ENCODE measurements around the gene ZNF500.
"Not testable (repeated sequence)": the region's sequence is repeated elsewhere in the genome, so short reads cannot be mapped to it uniquely, and the experiment has no call there.

The ZNF500 gene

DNA sequence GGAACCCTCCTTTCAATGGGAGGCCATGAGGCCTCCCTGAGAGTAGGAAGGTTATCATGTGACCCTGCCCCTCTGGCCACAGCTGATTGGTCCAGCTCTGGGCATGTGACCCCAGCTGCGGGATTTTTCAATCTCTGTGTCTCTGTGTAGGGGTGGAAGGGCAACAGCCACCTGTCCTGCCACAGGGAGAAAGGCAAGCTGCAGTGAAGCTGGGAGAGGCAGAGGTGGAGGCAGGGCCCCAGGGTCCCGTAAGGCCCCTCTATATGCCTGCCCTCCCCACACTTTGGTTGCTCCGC, 21.7 kb downstream of the ZNF500 start:
- no peak for DNase-seq
- no peak for TF ChIP-seq CTCF (IDR thresholded peaks at IDR 0.05; ENCODE audit: low read depth, low read length, missing control alignments)
- Histone ChIP-seq H3K4me3 (ENCODE audit: low read depth, low read length) (no peak overlapping the region), H3K36me3 (replicated peaks) (peaks cover 5% of the 10 kb centered on the region), H3K27me3 (replicated peaks) (no peaks in the 10 kb centered on the region), H3K27ac (no peak overlapping the region)
- in situ Hi-C loops (cut with HindIII; ENCODE audit: low pct_ligation_motif_present, low sequenced_read_pairs) = no loop called here

- H3K4me3 ChIP-seq (ENCODE audit: low read depth, low read length) = no peak overlapping the region
- in situ Hi-C loops (cut with HindIII; ENCODE audit: low pct_ligation_motif_present, low sequenced_read_pairs) = no loop called here
- no peak for DNase-seq
- TF ChIP-seq CTCF (IDR thresholded peaks at IDR 0.05; ENCODE audit: low read depth, low read length, missing control alignments) = no peak
- H3K27ac ChIP-seq = no peak overlapping the region
- peaks cover 1% of the 10 kb centered on the region for H3K36me3 ChIP-seq (replicated peaks)
- no peaks in the 10 kb centered on the region for H3K27me3 ChIP-seq (replicated peaks)
These were observed 22.2 kb downstream of the ZNF500 start for GRCh38 chr16:4744555-4745273.

DNA sequence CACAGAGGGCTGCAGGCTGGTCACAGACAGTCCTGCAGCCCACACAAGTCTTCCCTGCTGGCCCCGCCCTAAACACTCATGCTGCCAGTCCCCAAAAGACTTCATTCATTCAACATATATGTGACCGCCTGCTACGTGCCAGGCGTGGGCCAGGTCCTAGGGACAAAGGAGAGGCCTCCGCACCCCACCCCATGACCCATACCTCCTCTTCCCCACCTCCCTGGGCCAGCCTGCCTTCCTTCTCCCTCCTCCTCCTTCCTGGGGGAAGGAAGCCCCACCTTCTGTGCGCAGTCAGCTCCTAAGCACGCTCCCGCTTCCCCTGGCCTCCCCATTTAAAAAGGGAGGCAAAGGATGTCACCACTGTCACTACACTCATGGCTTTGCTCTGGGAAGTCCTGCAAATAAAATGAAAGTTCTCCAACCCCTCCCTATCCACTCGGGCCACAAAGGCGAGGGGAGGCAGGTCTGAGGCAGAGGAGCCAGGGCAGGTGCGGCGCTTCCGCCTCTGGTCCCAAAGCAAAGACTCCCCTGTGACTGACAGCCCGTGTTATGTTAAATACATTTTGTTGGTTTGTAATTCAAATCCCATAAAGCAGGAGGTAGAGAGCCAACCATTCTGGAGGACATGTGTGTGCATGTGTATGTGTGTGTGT, 23.6 kb downstream of the ZNF500 start:
- no peak for DNase-seq
- in situ Hi-C loops (cut with HindIII; ENCODE audit: low pct_ligation_motif_present, low sequenced_read_pairs) = no loop called here
- no peak overlapping the region for H3K27ac ChIP-seq
- H3K27me3 ChIP-seq (replicated peaks) = no peaks in the 10 kb centered on the region
- H3K36me3 ChIP-seq (replicated peaks) = no peaks in the 10 kb centered on the region
- H3K4me3 ChIP-seq (ENCODE audit: low read depth, low read length) = no peak overlapping the region
- TF ChIP-seq CTCF (IDR thresholded peaks at IDR 0.05; ENCODE audit: low read depth, low read length, missing control alignments) = no peak

GRCh38 chr16:4738370-4738769, 28.6 kb downstream of the ZNF500 start:
- DNase-seq; H3K36me3 ChIP-seq (replicated peaks); H3K27me3 ChIP-seq (replicated peaks); in situ Hi-C loops (cut with HindIII; ENCODE audit: low pct_ligation_motif_present, low sequenced_read_pairs); H3K4me3 ChIP-seq (ENCODE audit: low read depth, low read length); H3K27ac ChIP-seq: not testable (repeated sequence)

- Histone ChIP-seq H3K4me3 (ENCODE audit: low read depth, low read length) (no peak overlapping the region), H3K27ac (no peak overlapping the region), H3K27me3 (replicated peaks) (no peaks in the 10 kb centered on the region), H3K36me3 (replicated peaks) (no peaks in the 10 kb centered on the region)
- in situ Hi-C loops (cut with HindIII; ENCODE audit: low pct_ligation_motif_present, low sequenced_read_pairs) = no loop called here
- TF ChIP-seq CTCF (IDR thresholded peaks at IDR 0.05; ENCODE audit: low read depth, low read length, missing control alignments) = no peak
- no peak for DNase-seq
These were observed 29.4 kb downstream of the ZNF500 start for GRCh38 chr16:4737545-4737944.

DNA sequence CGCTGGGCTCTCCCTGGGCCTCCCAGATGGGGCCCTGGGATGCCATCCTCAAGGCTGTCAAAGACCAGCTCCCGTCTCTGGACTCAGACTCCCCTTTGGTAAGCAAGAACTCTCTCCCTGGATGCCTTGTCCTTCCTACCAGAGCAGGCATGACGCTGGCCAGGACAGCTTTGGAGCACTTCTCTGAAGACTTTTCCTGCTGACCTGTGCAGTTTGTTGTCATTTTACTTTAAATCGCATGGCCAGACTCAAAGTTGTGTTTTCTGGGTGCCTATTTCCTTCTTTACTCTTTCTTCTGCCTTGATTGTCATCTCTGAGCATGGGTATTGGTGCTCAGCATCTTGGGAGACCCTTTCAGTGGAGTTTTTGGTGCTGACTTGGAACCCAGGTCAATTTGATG, 30.4 kb downstream of the ZNF500 start:
- in situ Hi-C loops (cut with HindIII; ENCODE audit: low pct_ligation_motif_present, low sequenced_read_pairs) = no loop called here
- no peak overlapping the region for H3K4me3 ChIP-seq (ENCODE audit: low read depth, low read length)
- no peaks in the 10 kb centered on the region for H3K36me3 ChIP-seq (replicated peaks)
- H3K27ac ChIP-seq = no peak overlapping the region
- no peak for DNase-seq
- TF ChIP-seq CTCF (IDR thresholded peaks at IDR 0.05; ENCODE audit: low read depth, low read length, missing control alignments) = no peak
- no peaks in the 10 kb centered on the region for H3K27me3 ChIP-seq (replicated peaks)

Data from brain microvascular endothelial cell (primary cell).